Stimulated activated CD4-positive, alpha-beta T cell treated with anti-CD3 and anti-CD28 coated beads, Interleukin-12 subunit alpha, Interleukin-12 subunit beta, amount 100 ng/mL, for 48 hours (primary cell): ENCODE measurements around the gene DSN1.
"Not testable (repeated sequence)": the region's sequence is repeated elsewhere in the genome, so short reads cannot be mapped to it uniquely, and the experiment has no call there.

Experiments
- DNase-seq, 3 donors: peaks; one replicate each; pipeline ENCODE4 v3.0.0-alpha.2; 2020; ENCODE audit warnings: low read depth in 2 of 3, low spot score in 1 of 3

Gene DSN1

GRCh38 chr20:36773597-36774390 is at the start of gene DSN1:
Gene DSN1, minus strand, starts transcription at chr20:36773763. Its CDS starts 2,305 bp downstream, at chr20:36771458.
- DNase-seq: peak; percentile 97 to 98 (median 97)

GRCh38 chr20:36823121-36823520 is 49.6 kb upstream of the DSN1 start:
- DNase-seq: no peak

- no peak for DNase-seq
Observed at GRCh38 chr20:36821964-36822437, 48.4 kb upstream of the DSN1 start.

GRCh38 chr20:36820928-36821327 is 47.4 kb upstream of the DSN1 start:
- DNase-seq: no peak

- no peak for DNase-seq
Observed at GRCh38 chr20:36820073-36820472, 46.5 kb upstream of the DSN1 start.

GRCh38 chr20:36819659-36820058 is 46.1 kb upstream of the DSN1 start:
- no peak for DNase-seq

- DNase-seq: no peak
Observed at GRCh38 chr20:36818861-36819260, 45.3 kb upstream of the DSN1 start.

GRCh38 chr20:36818185-36818584 is 44.6 kb upstream of the DSN1 start:
- no peak for DNase-seq

- DNase-seq: no peak
Observed at GRCh38 chr20:36817496-36817895, 43.9 kb upstream of the DSN1 start.

GRCh38 chr20:36815454-36816091 is 42.0 kb upstream of the DSN1 start:
- DNase-seq: no peak

GRCh38 chr20:36812594-36813463 is 39.3 kb upstream of the DSN1 start:
- no peak for DNase-seq

- DNase-seq: peak; percentile 55 to 72 (median 71)
Observed at GRCh38 chr20:36808317-36809257, 35.0 kb upstream of the DSN1 start.

- no peak for DNase-seq
Observed at GRCh38 chr20:36806049-36806448, 32.5 kb upstream of the DSN1 start.

GRCh38 chr20:36805396-36805795 is 31.8 kb upstream of the DSN1 start:
- no peak for DNase-seq

GRCh38 chr20:36804425-36804824 is 30.9 kb upstream of the DSN1 start:
- no peak for DNase-seq

- DNase-seq: no peak
Observed at GRCh38 chr20:36802326-36803222, 29.0 kb upstream of the DSN1 start.

GRCh38 chr20:36800410-36800809 is 26.8 kb upstream of the DSN1 start:
- DNase-seq: no peak

- DNase-seq: not testable (repeated sequence)
Observed at GRCh38 chr20:36799313-36799712, 25.8 kb upstream of the DSN1 start.

GRCh38 chr20:36796875-36797274 is 23.3 kb upstream of the DSN1 start:
- no peak for DNase-seq
